Chondrocyte (in vitro differentiated cells): Measurements from ENCODE around the gene NUAK1. TPM values are rescaled to one million over a fixed set of nuclear protein-coding genes. Genes with fewer than 3 reads are reported as not detected.
A peak's percentile ranks its signal among the peaks of the same experiment; 100 is the strongest.
"Not testable (repeated sequence)": the region's sequence is repeated elsewhere in the genome, so short reads cannot be mapped to it uniquely, and the experiment has no call there.

ENCODE experiments used
- DNase-seq: peaks from one replicate; pipeline ENCODE4 v3.0.0; 2021; ENCODE audit warnings: mixed read lengths, low spot score
- H3K27ac Mint-ChIP-seq: one replicate; pipeline ENCODE4 v1.8.0; 2021; ENCODE audit warnings: mild to moderate bottlenecking, moderate library complexity, mixed read lengths; ENCODE audit not compliant: unreplicated experiment
- H3K27me3 Mint-ChIP-seq: 2 replicates; pipeline ENCODE4 v1.8.0; 2021; ENCODE audit warnings: low read depth, mixed read lengths
- H3K36me3 Mint-ChIP-seq: 2 replicates; pipeline ENCODE4 v1.8.0; 2021; ENCODE audit warnings: low read depth, mixed read lengths
- H3K4me1 Mint-ChIP-seq: 2 replicates; pipeline ENCODE4 v1.8.0; 2021; ENCODE audit warnings: low read depth, mild to moderate bottlenecking, mixed read lengths
- H3K4me3 Mint-ChIP-seq: one replicate; pipeline ENCODE4 v1.8.0; 2021; ENCODE audit warnings: mild to moderate bottlenecking, moderate library complexity, mixed read lengths; ENCODE audit not compliant: unreplicated experiment
- H3K9me3 Mint-ChIP-seq: 2 replicates; pipeline ENCODE4 v1.8.0; 2021; ENCODE audit warnings: low read depth, mixed read lengths
- total RNA-seq: library from RNA; stranded (reverse); gene quantifications from 3 replicates; pipeline ENCODE4 v1.2.1, GENCODE V29; 2021
- TF ChIP-seq, protein P1 (sequence below): fragments of 200-600 bp; sonication (generic); IDR thresholded peaks from 2 replicates; pipeline ENCODE4 v1.5.0; 2021; ENCODE audit warnings: antibody characterized with exemption, mild to moderate bottlenecking, moderate library complexity

The NUAK1 gene
- total RNA-seq, 1 donor from 2014 or later = 78.1 TPM

DNA sequence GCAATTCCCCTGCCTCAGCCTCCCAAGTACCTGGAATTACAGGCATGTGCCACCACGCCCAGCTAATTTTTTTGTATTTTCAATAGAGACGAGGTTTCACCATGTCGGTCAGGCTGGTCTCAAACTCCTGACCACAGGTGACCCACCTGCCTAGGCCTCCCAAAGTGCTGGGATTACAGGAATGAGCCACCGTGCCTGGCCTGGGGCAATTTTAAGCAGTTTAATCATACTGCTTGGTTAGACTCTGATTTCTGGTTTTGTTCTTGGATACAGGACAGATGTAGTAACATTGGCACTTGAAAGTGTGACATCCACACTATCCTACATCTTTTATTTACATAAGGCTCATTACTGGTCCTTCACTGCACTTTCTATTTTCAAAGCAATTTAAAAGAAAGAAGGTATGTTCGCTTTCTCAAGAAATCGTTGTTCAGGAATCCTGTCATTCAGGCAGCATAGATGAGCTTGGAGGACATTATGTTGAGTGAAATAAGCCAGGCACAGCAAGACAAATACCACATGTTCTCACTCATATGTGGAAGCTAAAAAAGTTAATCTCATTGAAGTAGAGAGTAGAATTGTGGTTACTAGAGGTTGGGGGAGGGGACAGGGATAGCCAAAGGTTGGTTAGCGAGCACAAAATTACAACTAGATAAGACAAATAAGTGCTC is 4.0 kb upstream of the NUAK1 start:
- Mint-ChIP-seq H3K36me3 (peaks cover 4% of the 10 kb centered on the region), H3K4me1 (peaks cover 61% of the 10 kb centered on the region), H3K4me3 (no peak overlapping the region), H3K9me3 (no peaks in the 10 kb centered on the region), H3K27ac (peak overlapping the region; percentile 45), H3K27me3 (no peaks in the 10 kb centered on the region)
- TF ChIP-seq, protein P1, sequence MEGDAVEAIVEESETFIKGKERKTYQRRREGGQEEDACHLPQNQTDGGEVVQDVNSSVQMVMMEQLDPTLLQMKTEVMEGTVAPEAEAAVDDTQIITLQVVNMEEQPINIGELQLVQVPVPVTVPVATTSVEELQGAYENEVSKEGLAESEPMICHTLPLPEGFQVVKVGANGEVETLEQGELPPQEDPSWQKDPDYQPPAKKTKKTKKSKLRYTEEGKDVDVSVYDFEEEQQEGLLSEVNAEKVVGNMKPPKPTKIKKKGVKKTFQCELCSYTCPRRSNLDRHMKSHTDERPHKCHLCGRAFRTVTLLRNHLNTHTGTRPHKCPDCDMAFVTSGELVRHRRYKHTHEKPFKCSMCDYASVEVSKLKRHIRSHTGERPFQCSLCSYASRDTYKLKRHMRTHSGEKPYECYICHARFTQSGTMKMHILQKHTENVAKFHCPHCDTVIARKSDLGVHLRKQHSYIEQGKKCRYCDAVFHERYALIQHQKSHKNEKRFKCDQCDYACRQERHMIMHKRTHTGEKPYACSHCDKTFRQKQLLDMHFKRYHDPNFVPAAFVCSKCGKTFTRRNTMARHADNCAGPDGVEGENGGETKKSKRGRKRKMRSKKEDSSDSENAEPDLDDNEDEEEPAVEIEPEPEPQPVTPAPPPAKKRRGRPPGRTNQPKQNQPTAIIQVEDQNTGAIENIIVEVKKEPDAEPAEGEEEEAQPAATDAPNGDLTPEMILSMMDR = no peak
- no peak for DNase-seq

DNA sequence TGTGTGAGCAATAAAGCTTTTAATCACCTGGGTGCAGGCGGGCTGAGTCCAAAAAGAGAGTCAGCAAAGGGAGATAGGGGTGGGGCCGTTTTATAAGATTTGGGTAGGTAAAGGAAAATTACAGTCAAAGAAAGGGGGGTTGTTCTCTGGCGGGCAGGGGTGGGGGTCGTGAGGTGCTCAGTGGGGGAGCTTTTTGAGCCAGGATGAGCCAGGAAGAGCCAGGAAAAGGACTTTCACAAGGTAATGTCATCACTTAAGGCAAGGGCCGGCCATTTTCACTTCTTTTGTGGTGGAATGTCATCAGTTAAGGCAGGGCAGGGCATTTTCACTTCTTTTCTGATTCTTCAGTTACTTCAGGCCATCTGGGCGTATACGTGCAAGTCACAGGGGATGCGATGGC is 3.2 kb upstream of the NUAK1 start:
- H3K4me1 Mint-ChIP-seq = peaks cover 65% of the 10 kb centered on the region

DNA sequence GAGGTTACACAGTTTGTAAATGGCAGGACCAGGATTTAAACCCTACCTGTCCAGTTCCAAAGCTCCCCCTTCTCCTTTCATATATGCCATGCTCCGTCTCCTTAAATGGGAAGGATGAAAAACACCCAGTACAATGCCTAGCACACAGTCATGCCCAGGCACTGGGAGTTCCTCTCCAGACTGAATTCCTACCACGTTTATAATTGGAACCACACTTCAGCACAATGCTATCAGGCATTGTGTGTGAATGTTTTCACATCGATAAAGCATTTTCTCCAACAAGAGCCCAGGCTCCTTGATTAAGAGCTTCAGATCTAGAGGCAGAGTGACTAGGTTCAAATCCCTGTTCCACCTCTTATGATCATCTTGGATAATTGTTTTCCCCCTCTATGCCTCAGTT is 2.7 kb upstream of the NUAK1 start:
- peak overlapping the region; percentile 95 for H3K4me3 Mint-ChIP-seq
- H3K27me3 Mint-ChIP-seq = no peaks in the 10 kb centered on the region
- DNase-seq = no peak
- H3K27ac Mint-ChIP-seq = peak overlapping the region; percentile 60
- peaks cover 10% of the 10 kb centered on the region for H3K36me3 Mint-ChIP-seq
- peaks cover 65% of the 10 kb centered on the region for H3K4me1 Mint-ChIP-seq
- TF ChIP-seq, protein P1 = no peak
- H3K9me3 Mint-ChIP-seq = no peaks in the 10 kb centered on the region

More for the DNA sequence above, 3.2 kb upstream of the NUAK1 start:
- H3K9me3 Mint-ChIP-seq, DNase-seq, H3K27ac Mint-ChIP-seq, H3K27me3 Mint-ChIP-seq, H3K36me3 Mint-ChIP-seq: not testable (repeated sequence)
- H3K4me3 Mint-ChIP-seq = peak overlapping the region; percentile 95

DNA sequence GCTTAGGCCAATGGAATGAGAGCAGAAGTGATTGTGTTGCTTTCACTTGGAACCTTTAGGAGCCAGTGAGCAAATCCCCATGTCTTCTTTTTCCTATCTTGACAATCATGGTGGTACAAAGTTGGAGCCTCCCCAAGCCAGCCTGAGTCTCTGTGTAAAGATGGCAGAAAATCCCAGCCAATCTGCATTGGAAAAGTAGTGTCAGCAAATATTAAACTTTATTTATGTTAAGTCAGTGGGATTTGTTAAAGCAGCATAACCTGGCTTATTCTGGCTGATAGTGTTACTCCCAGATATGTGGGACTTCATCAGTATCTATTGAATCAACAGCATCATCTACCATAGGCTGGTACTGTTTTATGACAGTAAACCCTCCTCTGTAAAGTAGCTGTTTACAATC is 2.2 kb upstream of the NUAK1 start:
- Mint-ChIP-seq H3K4me1 (peaks cover 63% of the 10 kb centered on the region), H3K36me3 (peaks cover 12% of the 10 kb centered on the region), H3K27me3 (no peaks in the 10 kb centered on the region), H3K27ac (peak overlapping the region; percentile 60), H3K9me3 (no peaks in the 10 kb centered on the region), H3K4me3 (peak overlapping the region; percentile 95)
- TF ChIP-seq, protein P1 = no peak
- DNase-seq = no peak

DNA sequence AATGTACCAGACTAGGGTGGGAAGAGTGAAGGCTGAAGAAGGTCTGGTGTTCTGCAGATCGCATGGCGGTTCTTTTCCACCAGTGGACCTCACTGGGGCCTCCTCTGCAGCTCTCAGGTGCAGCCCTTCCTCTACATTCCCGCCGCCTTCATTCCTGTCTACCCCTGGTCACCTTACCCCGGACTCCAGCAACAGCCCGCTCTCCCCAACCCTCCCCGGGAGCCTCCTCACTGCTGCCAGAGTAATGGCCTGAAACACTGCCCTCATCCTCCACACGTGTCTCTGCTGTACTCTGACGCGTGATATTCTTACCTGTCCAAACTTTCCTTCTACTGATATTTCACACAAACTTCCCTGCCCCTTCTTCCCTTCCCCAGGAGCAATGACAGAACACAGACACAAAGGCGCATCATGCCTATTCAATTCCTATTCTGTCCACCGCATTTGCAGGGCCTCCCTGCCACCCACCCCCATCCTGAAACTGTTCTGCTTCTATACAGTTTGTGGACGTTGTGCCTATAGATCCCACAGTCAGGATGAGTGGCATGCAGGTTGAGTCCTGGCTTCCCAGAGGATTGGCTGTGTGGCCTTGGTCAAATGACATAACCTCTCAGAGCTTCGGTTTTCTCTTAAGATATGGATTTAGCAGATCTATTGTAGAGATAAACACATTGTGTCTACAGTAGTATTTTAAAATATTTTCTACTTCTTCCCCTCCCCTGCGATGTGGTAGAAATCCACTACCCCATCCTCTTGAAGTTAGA is 1.7 kb upstream of the NUAK1 start:
- Mint-ChIP-seq H3K4me3 (peak overlapping the region; percentile 95), H3K9me3 (no peaks in the 10 kb centered on the region), H3K27ac (peak overlapping the region; percentile 98), H3K27me3 (no peaks in the 10 kb centered on the region), H3K36me3 (peaks cover 12% of the 10 kb centered on the region), H3K4me1 (peaks cover 61% of the 10 kb centered on the region)
- DNase-seq = no peak
- TF ChIP-seq, protein P1 = no peak
